Left forelimb (tissue), 1 donor: ENCODE measurements around the gene CXCL16.

Source experiments
- DNase-seq: peaks from one replicate; pipeline ENCODE4 v3.0.0-alpha.2; 2018; ENCODE audit warnings: low spot score

The CXCL16 gene

DNA sequence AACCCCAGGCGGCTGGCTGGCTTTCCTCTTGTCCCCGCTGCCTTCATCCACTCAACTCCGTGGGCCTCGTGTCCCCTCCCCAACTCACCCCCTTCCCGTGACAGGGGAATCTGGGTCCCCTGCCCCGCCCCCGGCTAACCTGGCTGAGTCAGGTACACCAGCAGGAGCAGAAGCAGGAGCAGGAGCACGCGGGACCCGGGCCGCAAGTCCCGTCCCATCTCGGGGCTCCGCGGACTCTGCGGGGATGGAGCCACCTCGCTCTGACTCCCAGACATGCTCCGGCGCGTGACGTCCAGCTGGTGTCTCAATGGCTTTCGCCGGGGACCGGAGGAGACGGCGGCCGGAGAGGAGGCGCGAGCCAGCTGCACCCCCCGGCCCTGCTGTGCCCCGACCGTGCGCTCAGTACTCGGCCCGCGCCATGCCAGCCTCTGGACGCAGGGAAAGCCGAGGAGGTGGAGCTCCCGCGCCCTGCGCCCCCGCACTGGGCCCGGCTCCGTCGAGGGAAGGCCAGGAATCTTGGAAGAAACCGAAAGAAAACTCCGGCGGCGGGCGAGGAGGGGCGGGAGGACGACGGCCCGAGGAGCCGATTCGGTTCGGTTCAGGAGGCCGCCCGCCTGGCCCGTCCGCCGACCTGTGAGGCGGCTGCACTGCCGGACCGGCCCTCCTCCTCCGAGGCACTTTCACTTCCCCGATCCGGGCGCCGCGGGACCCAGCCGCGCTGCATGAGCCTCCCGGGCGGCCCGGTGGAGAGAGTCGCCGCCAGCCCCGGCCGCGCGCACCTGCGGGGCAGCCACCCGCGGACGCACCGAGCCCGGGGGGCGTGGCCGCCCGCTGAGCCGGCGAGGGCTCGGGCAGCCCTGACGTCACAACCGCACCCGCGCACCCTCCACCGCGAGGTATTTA lies at the start of gene CXCL16, which contains the start of gene ZMYND15:
Gene CXCL16, minus strand, starts transcription at position 807 of the 903 bp plus-strand sequence. Its CDS starts 589 bp downstream, at position 218.
Gene ZMYND15, plus strand, starts transcription at position 712 of the 903 bp plus-strand sequence. CDS start 716 bp downstream, outside the sequence.
- no peak for DNase-seq

DNA sequence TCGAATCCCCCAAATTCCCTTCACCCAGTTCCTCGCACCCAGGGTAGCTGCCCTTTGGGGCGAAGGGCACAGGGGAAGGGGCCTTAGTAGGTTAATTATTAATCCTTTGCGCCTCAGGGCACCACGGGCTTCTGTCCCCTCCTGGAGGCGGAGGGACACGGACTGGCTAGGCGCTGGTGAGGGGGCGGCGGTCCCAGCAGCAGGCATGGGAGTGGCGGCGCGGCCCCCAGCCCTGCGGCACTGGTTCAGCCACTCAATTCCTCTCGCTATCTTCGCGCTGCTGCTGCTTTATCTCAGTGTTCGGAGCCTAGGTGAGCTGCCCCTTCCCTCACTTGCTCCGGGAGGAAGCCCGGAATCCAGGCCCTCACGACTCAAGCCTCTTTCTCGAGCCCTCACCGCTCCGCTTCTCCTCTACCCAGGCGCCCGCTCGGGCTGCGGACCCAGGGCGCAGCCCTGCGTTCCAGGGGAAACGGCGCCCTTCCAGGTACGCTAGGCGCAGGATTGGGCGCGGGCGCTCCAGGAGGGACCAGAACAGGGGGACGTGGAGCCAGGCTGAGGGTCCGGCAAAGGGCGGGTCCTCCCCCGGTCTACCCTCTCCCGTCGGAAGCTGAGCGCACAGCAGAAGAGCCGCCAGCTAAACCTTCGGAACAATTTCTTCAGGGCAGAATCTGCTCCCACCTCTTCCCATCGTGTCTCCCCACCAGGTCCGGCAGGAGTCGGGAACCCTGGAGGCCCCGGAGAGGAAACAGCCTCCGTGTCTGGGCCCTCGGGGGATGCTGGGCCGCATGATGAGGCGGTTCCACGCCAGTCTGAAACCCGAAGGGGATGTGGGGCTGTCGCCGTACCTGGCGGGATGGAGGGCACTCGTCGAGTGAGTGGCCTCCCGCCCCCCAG lies 49.3 kb upstream of the CXCL16 start, which contains the start of gene GLTPD2:
Gene GLTPD2, plus strand, starts transcription at position 158 of the 894 bp plus-strand sequence. Its CDS starts 48 bp downstream, at position 206.
- DNase-seq = no peak

GRCh38 chr17:4788159-4788806 lies 48.6 kb upstream of the CXCL16 start:
- DNase-seq = no peak

DNA sequence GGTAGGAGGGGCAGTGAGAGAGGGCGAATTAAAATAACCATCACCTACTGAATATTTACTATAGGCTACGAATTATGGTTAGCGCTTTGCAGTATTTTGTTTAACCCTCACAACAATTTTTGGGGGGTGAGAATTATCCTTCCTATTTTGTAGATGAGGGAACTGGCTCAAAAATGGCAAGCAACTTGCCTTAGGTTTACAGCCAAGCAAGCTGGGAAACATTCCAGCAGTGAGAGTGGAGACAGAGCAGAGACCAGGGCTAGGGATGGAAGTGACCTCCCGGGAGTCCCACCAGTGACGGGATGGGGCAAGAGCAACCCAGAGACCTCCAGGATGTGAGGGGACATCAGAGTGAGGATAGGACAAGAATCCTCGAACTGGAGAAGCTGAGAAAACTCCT lies 46.8 kb upstream of the CXCL16 start:
- DNase-seq = no peak

GRCh38 chr17:4786106-4786511 lies 46.4 kb upstream of the CXCL16 start, which contains the start of gene VMO1:
Gene VMO1, minus strand, starts transcription at chr17:4786364. Its CDS starts 12 bp downstream, at chr17:4786352.
- DNase-seq = no peak

GRCh38 chr17:4785311-4786105 lies 45.8 kb upstream of the CXCL16 start:
- DNase-seq = no peak

DNA sequence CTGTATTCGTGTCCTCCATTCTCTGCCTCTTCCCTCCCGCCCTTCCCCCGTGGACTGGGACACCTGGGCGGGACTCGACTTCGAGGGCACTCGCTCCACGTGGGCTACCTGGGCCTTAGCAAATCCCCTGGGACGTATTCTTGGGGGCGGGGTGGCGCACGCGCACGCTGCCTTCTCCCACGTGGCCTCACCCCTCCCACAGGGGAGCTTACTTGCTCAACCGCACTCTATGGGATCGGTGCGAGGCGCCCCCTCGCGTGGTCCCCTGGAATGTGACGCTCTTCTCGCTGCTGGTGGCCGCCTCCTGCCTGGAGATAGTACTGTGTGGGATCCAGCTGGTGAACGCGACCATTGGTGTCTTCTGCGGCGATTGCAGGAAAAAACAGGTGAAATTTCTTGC lies 42.9 kb upstream of the CXCL16 start:
- no peak for DNase-seq

DNA sequence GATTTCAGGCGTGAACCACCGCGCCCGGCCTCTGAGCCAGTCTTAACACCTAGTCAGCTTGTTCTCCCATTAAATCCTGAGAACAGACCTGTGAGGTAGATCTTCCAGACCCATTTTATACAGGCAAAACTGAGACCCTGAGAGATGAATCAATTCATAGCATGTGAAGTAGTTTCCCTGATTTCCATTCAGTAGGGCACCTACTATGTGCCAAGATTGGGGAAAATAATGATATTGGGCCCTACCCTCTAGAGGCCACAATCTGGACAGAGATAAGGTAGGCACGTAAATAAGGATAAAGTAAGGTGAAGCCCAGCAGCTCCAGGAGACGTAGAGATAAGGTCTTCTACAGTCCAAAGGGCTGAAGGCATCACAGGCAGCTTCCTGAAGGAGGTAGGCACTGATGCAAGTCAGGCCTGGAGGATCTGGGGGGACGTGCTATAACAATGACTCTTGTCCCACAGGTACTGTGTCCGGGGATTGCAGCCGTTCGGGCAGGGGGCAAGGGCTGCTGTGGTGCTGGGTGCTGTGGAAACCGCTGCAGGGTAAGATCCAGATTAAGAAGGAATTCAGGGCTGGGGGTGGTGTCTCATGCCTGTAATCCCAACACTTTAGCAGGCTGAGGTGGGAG lies 40.7 kb upstream of the CXCL16 start:
- no peak for DNase-seq

DNA sequence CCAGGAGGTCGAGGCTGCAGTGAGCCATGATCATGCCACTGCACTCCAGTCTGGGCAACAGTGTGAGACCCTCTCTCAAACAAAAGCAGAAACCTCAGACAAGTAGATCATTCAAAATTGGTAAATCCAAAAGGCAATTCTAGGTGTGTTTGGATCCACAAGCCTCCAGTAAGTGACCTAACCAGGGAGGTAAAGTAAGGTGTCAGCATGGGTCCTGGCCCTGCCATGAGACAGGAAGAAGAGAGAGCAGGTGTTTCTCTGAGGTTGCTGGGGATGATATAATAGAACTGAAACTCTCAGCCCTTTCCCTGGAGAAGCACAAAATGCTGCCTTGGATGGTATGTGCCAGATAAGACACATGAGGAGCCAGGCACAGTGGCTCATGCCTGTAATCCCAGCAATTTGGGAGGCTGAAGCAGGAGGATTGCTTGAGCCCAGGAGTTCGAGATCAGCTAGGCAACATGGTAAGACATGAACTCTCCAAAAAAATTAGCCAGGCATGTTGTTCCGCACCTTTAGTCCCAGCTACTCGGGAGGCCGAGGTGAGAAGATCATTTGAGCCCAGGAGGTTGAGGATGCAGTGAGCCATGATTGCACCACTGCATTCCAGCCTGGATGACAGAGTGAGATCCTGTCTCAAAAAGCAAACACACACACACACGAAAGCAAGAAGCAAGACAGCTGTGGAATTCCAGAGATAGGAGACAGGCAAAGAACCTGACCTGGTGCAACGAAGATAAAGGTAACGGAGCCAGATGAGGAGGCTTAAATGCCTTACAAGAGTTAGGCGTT lies 38.4 kb upstream of the CXCL16 start:
- no peak for DNase-seq

DNA sequence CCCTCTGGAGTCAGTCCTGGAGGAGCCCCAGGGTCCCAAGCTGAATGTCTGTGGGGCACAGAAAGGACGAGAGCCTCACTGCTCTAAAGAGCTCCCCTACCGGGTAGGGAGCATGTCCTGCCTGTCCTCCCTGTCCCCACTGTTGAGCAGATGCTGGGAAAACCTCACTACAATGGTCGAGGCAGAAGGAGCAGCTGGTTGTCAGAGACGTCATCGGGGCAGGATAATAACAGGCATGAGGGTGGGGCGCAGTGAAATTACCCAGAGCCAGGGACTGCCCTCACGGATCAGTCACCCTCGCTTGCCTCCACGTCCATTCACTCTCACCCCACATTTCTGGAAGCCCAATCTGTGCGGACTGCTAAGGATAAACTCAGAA lies 32.5 kb upstream of the CXCL16 start:
- no peak for DNase-seq

DNA sequence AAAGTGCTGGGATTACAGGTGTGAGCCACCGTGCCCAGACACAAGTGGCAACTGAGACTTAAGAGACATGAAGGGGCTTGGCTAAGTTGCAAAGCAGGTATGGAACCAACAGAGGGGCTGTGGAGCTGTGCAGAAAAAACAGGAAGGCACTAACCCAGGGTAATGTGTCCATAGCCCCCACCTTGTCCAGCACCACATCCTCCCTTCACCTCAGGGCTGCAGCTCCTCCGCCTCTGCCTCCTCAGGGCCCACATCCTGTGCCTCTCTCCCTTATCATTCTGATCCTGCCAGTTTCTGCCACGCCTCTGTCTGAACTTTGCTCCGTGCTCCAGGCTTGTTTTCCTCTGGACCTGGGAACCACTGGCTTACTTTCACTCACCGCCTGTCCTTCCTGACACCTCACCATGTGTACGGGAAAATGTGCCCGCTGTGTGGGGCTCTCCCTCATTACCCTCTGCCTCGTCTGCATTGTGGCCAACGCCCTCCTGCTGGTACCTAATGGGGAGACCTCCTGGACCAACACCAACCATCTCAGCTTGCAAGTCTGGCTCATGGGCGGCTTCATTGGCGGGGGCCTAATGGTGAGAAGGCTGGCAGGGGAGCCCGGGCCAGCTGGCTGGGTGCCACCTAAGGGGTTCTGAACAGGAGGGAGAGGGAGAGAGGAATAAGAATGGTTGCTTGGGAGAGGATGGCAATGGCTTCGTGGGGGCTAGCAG lies 31.9 kb upstream of the CXCL16 start, which contains the start of gene TM4SF5:
Gene TM4SF5, plus strand, starts transcription at position 368 of the 716 bp plus-strand sequence. Its CDS starts 37 bp downstream, at position 405.
- no peak for DNase-seq

DNA sequence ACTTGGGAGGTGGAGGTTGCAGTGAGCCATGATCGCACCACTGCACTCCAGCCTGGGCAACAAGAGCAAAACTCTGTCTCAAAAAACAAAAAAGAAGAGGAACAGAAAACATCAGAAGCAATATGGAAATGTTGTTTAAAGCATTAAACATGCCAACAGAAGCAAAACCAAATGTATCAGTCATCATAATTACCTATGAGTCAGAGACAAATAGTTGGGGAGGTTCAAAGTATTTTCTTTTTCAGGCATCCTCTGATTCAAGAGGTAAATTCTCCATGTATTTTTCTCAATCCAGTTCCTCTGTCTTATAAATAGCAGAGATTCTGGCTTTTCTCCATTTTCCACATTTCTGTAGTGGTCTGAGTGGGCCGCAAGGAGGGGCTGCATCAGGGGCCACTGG lies 29.9 kb upstream of the CXCL16 start:
- DNase-seq = no peak

DNA sequence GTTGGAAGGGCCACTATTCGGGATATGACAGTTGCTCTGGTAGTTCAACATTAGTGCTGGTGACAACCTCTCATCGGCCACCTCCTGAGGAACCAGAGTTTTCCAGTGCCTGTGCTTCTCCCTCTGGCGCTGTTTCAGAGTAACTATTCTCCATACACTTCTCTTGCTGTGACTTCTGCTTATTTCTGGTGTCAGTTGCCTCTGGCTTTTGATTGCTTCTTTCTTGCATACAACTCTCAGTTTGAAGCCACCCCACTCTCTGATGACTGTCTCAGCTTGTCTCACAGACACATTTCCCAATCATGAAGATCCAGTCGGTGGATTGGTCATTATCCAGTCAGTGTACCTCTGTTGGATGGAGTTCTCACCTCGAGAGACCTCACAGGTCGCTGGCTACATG lies 28.6 kb upstream of the CXCL16 start:
- no peak for DNase-seq

DNA sequence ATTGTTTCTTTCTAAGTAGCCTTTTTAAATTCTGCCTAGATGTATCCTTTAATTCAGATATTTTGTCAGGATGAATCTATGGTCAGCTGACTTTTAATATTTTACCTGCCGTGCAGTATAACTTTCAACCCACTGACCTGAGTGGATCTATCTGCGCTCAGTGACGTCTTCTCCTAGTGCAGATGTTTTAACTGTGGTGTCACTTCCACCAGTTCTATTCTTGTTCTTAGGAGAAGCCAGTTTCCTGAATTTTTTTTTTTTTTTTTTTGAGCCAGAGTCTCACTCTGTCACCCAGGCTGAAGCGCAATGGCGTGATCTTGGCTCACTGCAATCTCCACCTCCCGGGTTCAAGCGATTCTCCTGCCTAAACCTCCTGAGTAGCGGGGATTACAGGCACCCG lies 27.0 kb upstream of the CXCL16 start:
- DNase-seq = no peak

DNA sequence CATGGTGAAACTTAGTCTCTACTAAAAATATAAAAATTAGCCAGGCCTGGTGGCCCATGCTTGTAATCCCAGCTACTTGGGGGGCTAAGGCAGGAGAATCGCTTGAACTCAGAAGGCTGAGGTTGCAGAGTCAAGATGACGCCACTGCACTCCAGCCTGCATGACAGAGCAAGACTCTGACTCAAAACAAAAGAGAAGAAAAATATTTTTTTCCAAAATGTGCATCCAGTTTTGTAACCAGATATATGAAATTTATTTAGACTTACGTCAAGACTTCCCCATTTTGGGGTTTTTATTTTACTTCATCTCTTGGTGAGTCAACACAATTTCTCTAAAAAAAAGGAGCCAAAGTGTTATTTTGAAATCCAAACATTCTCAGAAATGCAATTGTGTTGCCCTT lies 26.5 kb upstream of the CXCL16 start:
- DNase-seq = no peak

GRCh38 chr17:4764595-4764994 lies 24.9 kb upstream of the CXCL16 start:
- DNase-seq = no peak

DNA sequence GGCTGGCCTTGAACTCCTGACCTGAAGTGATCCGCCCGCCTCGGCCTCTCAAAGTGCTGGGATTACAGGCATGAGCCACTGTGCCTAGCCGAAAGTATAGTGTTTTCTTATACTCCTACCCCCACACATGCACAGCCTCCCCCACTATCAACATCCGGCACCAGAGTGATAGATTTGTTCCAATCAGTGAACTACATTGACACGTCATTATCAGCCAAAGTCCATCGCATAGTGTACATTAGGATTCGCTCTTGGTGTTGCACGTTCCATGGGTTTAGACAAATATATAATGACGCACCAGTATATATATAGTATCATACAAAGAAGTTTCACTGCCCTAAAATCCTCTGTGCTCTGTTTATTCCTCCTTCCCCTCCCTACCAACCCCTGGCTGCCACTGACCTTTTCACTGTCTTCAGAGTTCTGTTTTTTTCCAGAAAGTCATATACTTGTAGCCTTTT lies 20.1 kb upstream of the CXCL16 start:
- no peak for DNase-seq

DNA sequence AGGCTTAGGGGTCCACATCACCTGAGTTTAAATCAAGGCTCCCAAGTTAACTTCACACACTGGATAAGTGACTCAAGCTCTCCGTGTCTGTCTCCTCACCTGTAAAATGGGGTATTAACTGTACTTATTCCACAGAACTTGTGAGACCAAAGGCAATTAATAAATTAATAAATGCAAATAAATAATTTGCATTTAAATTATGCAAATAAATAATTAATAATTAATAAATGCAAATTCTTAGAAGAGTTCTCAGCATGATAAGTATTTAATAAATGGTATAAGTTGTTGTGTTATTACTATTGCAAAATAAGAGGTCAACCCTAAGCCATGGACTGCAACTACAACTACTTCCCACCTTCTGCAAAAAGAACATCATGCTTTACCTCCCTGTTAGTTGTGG lies 13.7 kb upstream of the CXCL16 start:
- no peak for DNase-seq

- DNase-seq = no peak
Observed at GRCh38 chr17:4751932-4752331, 12.2 kb upstream of the CXCL16 start.
